HUES64 (cell line): ENCODE data around the gene CCDC177. TPM values are rescaled to one million over a fixed set of nuclear protein-coding genes. Genes with fewer than 3 reads are reported as not detected.

Experiments used
- H3K27ac ChIP-seq: 2 replicates; pipeline ENCODE4 v1.7.0; 2013; ENCODE audit warnings: low read depth, low read length, inconsistent platforms
- H3K27me3 ChIP-seq: 2 replicates; pipeline ENCODE4 v1.6.1; 2013; ENCODE audit warnings: mild to moderate bottlenecking, low read length; ENCODE audit not compliant: insufficient read depth
- H3K36me3 ChIP-seq: 2 replicates; pipeline ENCODE4 v1.6.1; 2013; ENCODE audit warnings: mild to moderate bottlenecking, low read length; ENCODE audit not compliant: insufficient read depth
- H3K4me1 ChIP-seq: 2 replicates; pipeline ENCODE4 v1.6.1; 2013; ENCODE audit warnings: mild to moderate bottlenecking, low read length, moderate library complexity; ENCODE audit not compliant: insufficient read depth
- H3K4me3 ChIP-seq: 2 replicates; pipeline ENCODE4 v1.5.1; 2013; ENCODE audit warnings: mild to moderate bottlenecking, low read length, moderate library complexity
- H3K9ac ChIP-seq: 2 replicates; pipeline ENCODE4 v1.6.1; 2013; ENCODE audit warnings: mild to moderate bottlenecking, low read depth, low read length
- H3K9me3 ChIP-seq: 2 replicates; pipeline ENCODE4 v1.6.1; 2013; ENCODE audit warnings: low read depth, low read length; ENCODE audit not compliant: insufficient read depth
- WGBS: fragments of 150-250, 120-280 bp; methylation state at CpG from one replicate; pipeline ENCODE4 v1.1.7; 2013; ENCODE audit warnings: missing lambda C conversion rate; 5-methylcytosine and 5-hydroxymethylcytosine counted together
- polyA plus RNA-seq, 2 experiments: library from polyadenylated mRNA; stranded (reverse); fragments of 50-300 nt; gene quantifications; one replicate each; pipeline ENCODE4 v1.2.3, GENCODE V29; 2013

The CCDC177 gene
- polyA plus RNA-seq (2013, experiment 1 of 2), result 0.95 TPM
- 1.0 TPM for polyA plus RNA-seq (2013, experiment 2 of 2)

- H3K4me3 ChIP-seq, result peak within 1 kb of the TSS; percentile 66
- peak within 1 kb of the TSS; percentile 59; the same call in 1 of the 2 replicates for H3K9ac ChIP-seq
- H3K27me3 ChIP-seq, result peaks cover 62% of the 10 kb centered on the region
Measured at GRCh38 chr14:69574263-69574953, at the start of gene CCDC177. TSS of gene CCDC177 (minus strand) at chr14:69574871. CDS start at chr14:69573622, 1,249 bp downstream.

GRCh38 chr14:69624136-69624535, 49.5 kb upstream of the CCDC177 start:
- H3K4me1 ChIP-seq, result peaks cover under 1% of the 10 kb centered on the region; the same call in 1 of the 2 replicates
- no peak overlapping the region for H3K9ac ChIP-seq
- H3K27ac ChIP-seq, result no peak overlapping the region
- no peak overlapping the region for H3K4me3 ChIP-seq
- 97% methylated on average over 4 of the region's 4 CpGs for WGBS
- no peaks in the 10 kb centered on the region for H3K9me3 ChIP-seq
- no peaks in the 10 kb centered on the region for H3K27me3 ChIP-seq
- H3K36me3 ChIP-seq, result no peaks in the 10 kb centered on the region

More at GRCh38 chr14:69574263-69574953, at the start of gene CCDC177:
- H3K9me3 ChIP-seq, result peaks cover 7% of the 10 kb centered on the region; the same call in 1 of the 2 replicates
- H3K27ac ChIP-seq, result peak within 1 kb of the TSS; percentile 10; the same call in 1 of the 2 replicates
- 1% methylated on average over 43 of the region's 52 CpGs for WGBS
- no peaks in the 10 kb centered on the region for H3K36me3 ChIP-seq
- H3K4me1 ChIP-seq, result 0 out of 2 replicates have a peak, but pooled peaks cover 3% of the 10 kb centered on the region

DNA sequence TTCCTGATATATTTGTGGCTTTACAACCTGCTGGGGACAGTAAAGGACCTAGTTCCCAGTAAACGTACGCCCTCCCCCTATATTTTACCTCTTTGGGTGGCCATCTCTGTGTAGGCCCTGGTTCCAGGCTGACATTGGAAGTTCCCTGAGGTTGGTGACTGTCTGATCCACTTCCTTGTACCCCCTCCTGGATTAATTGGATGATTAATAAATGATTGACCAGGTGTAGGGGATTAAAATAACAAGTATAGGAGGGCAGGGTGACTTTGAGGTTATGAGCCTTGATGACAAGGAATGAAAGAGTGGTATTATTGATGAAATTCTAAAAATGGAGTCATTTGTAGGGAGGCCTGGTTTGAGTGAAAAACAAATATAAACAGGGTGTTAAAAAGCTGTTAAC, 46.3 kb upstream of the CCDC177 start:
- Histone ChIP-seq H3K9ac (no peak overlapping the region), H3K27ac (no peak overlapping the region), H3K4me1 (no peaks in the 10 kb centered on the region; the same call in 1 of the 2 replicates), H3K36me3 (no peaks in the 10 kb centered on the region), H3K4me3 (no peak overlapping the region), H3K9me3 (no peaks in the 10 kb centered on the region), H3K27me3 (no peaks in the 10 kb centered on the region)
- 91% methylated on average over 2 of the region's 2 CpGs for WGBS

DNA sequence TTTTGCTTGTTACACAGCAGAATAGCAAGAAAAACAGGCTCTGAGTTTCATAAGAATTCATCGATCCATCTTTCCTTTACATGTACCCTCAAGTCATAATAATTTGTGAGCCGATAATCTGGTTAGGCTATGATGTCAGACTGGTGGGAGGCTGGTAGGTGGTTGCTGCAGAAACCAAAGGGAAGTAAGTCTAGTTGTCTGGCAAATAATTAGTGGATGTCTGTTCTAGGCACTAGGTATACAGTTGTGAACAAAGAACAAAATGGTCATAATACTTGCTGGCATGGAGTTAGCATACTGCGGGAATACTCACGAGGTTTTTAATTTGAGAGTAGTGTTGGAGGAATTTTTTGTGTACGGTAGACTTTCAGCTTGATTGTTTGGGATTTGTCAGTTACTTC, 45.5 kb upstream of the CCDC177 start:
- no peak overlapping the region for H3K4me3 ChIP-seq
- H3K27me3 ChIP-seq, result no peaks in the 10 kb centered on the region
- H3K27ac ChIP-seq, result no peak overlapping the region
- 95% methylated on average over 5 of the region's 5 CpGs for WGBS
- no peaks in the 10 kb centered on the region for H3K36me3 ChIP-seq
- H3K9ac ChIP-seq, result no peak overlapping the region
- no peaks in the 10 kb centered on the region; the same call in 1 of the 2 replicates for H3K4me1 ChIP-seq
- no peaks in the 10 kb centered on the region for H3K9me3 ChIP-seq

GRCh38 chr14:69619012-69619411, 44.3 kb upstream of the CCDC177 start:
- H3K4me1 ChIP-seq, result no peaks in the 10 kb centered on the region; the same call in 1 of the 2 replicates
- no peak overlapping the region for H3K9ac ChIP-seq
- no peaks in the 10 kb centered on the region for H3K9me3 ChIP-seq
- WGBS, result 87% methylated on average over 3 of the region's 4 CpGs
- H3K27ac ChIP-seq, result no peak overlapping the region
- H3K36me3 ChIP-seq, result no peaks in the 10 kb centered on the region
- no peaks in the 10 kb centered on the region for H3K27me3 ChIP-seq
- H3K4me3 ChIP-seq, result no peak overlapping the region

DNA sequence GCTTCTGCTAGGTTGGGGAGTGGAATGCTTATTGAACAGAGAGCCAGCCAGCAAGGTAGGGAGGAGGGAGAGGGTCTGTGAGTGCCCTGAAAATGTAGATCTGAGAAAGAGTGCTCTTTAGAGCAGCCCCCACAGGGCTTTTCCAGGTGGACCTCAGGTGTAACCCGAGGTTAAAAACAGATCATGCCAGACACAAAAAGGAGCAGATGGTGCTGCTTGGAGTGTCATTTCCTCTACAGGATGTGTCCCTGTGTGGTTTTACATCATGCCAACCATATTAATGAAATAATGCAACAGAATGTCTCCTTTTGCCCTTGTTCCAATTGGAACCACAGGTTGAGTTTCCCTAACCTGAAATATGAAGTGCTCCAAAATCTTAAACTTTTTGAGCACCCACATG, 43.1 kb upstream of the CCDC177 start:
- no peaks in the 10 kb centered on the region for H3K9me3 ChIP-seq
- no peak overlapping the region for H3K27ac ChIP-seq
- H3K27me3 ChIP-seq, result peaks cover 8% of the 10 kb centered on the region; the same call in 1 of the 2 replicates
- no peak overlapping the region for H3K4me3 ChIP-seq
- H3K36me3 ChIP-seq, result no peaks in the 10 kb centered on the region
- H3K4me1 ChIP-seq, result peaks cover 6% of the 10 kb centered on the region; the same call in 1 of the 2 replicates
- H3K9ac ChIP-seq, result no peak overlapping the region
- WGBS, result 92% methylated on average over 1 of the region's 1 CpG

DNA sequence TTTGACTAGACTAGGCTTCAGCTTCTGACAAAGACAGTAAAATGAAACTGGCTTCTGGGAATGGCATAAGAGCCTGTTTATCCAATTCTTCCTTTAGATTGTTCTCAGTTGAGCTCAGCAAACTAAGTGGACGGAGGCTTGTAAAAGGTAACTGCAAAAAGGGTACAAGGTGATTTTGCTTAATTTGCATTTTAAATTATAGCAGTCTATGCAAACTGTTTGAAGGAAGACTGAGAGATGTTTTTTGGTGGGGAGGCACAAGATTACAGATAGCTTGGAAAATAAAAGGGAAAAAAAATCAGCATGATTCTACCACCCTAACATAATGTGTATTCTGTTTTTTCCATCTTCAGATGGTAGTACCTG, 41.7 kb upstream of the CCDC177 start:
- H3K9ac ChIP-seq, result no peak overlapping the region
- H3K27me3 ChIP-seq, result peaks cover 14% of the 10 kb centered on the region
- H3K4me1 ChIP-seq, result peaks cover 8% of the 10 kb centered on the region; the same call in 1 of the 2 replicates
- no peak overlapping the region for H3K27ac ChIP-seq
- no peak overlapping the region for H3K4me3 ChIP-seq
- H3K9me3 ChIP-seq, result no peaks in the 10 kb centered on the region
- WGBS, result 86% methylated on average over 1 of the region's 1 CpG
- H3K36me3 ChIP-seq, result no peaks in the 10 kb centered on the region

DNA sequence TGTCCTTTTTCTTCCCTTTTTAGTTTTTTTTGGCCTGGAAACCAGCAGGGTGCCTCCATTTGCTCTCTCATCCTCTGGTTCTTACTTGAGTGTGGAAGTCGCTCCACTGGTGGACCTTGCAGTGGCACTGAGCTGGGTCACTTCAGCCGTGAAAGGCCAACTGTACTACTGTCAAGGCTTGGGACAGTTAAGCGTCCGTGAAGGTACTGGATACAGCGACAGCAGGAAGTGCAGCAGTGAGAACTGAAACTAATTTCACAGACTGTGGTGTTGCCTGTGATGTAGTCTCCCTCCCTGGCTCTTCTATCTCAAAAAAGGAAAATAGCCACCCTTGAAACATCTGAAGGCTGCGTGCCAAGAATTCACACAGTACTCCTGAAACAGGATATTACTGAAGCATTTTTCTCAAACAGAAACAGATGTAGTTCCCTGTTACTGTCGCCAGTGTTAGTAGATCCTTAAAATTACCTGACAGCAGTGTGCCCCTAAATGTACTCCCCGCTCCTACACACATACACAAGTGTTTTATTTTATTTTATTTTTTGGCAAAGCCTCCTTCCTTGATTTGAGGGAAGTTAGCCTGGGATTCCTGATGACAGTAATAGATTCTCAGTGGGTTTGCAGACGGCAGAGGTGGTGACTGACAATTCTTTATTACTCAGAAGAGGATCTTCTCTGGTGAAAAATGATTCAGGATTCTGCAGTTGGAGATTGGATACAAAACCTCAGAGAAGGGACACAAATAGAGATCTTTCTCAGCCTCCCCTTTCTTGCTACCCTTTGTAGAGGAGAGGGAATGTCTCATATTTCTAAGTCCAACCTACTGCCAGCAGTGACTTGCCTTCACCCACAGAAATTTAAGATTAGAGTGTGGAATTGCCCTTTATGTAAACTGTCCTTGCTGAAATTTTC, 41.1 kb upstream of the CCDC177 start:
- Histone ChIP-seq H3K4me3 (no peak overlapping the region), H3K9me3 (no peaks in the 10 kb centered on the region), H3K36me3 (no peaks in the 10 kb centered on the region), H3K27ac (no peak overlapping the region), H3K27me3 (peaks cover 14% of the 10 kb centered on the region), H3K4me1 (peaks cover 9% of the 10 kb centered on the region), H3K9ac (no peak overlapping the region)
- WGBS, result 85% methylated on average over 8 of the region's 9 CpGs

- peaks cover 14% of the 10 kb centered on the region for H3K27me3 ChIP-seq
- 95% methylated on average over 5 of the region's 5 CpGs for WGBS
- H3K27ac ChIP-seq, result no peak overlapping the region
- no peak overlapping the region for H3K4me3 ChIP-seq
- H3K4me1 ChIP-seq, result peaks cover 15% of the 10 kb centered on the region
- no peaks in the 10 kb centered on the region for H3K9me3 ChIP-seq
- no peak overlapping the region for H3K9ac ChIP-seq
- H3K36me3 ChIP-seq, result no peaks in the 10 kb centered on the region
Measured at GRCh38 chr14:69615121-69615495, 40.4 kb upstream of the CCDC177 start.

DNA sequence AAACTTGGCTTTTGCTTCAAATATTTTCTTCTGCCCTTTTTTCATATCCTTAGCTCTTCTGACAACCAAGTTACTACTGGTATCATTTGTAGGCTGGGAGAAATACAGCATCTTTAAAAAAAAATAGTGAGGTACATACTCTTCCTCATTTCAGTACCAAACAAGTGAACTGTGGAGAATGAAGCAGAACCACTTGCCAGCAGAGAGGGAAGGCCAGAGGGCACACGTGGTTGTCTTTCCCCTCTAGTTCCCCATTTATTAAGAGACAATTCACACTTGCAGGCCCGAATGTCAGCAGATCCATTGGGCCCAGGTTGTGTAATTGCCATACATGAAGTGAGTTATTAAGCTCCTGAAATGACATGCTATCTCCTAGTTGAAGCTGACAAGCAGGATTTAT, 39.9 kb upstream of the CCDC177 start:
- Histone ChIP-seq H3K9ac (no peak overlapping the region), H3K4me1 (peaks cover 18% of the 10 kb centered on the region), H3K27me3 (peaks cover 14% of the 10 kb centered on the region), H3K4me3 (no peak overlapping the region), H3K36me3 (no peaks in the 10 kb centered on the region), H3K27ac (no peak overlapping the region), H3K9me3 (no peaks in the 10 kb centered on the region)
- 66% methylated on average over 2 of the region's 2 CpGs for WGBS
